Endothelial cell of umbilical vein (primary cell): ENCODE data around the gene CLEC4M. TPM values are rescaled to one million over a fixed set of nuclear protein-coding genes. Genes with fewer than 3 reads are reported as not detected.
A peak's percentile ranks its signal among the peaks of the same experiment; 100 is the strongest.

Source experiments
- BruUV-seq: library from RNA; stranded (reverse); fragments of 400-500 nt; replicated peaks from 2 replicates; lab custom pipeline; 2021; lab: Mats Ljungman, UMichigan
- CTCF ChIA-PET: fragments of 300-600, 350-600 bp; sonication (Branson Sonifier 250); formaldehyde crosslinking; loops from one replicate; lab custom pipeline; 2021; ENCODE audit warnings: antibody characterized with exemption, inconsistent platforms; lab: Charles Lee
- POLR2A ChIA-PET: fragments of 300-600, 350-600 bp; sonication (Branson Sonifier 250); formaldehyde crosslinking; loops from one replicate; lab custom pipeline; 2021; ENCODE audit warnings: antibody characterized with exemption, inconsistent platforms; lab: Charles Lee
- DNase-seq: peaks from one replicate; pipeline ENCODE4 v3.0.0-alpha.2; 2011; ENCODE audit warnings: low read depth, low spot score
- FAIRE-seq: peaks from 2 replicates; lab custom pipeline; 2011; peaks lifted over from hg19 to GRCh38; lab: Jason Lieb, UNC
- H2AFZ ChIP-seq: 2 replicates; pipeline ENCODE4 v1.6.0; 2012; ENCODE audit warnings: low read depth, low read length, control low read depth, inconsistent platforms
- H3K27ac ChIP-seq: 2 replicates; pipeline ENCODE4 v1.5.1; 2011; ENCODE audit warnings: low read depth, mild to moderate bottlenecking, control low read depth, low read length, moderate library complexity; ENCODE audit not compliant: insufficient read depth
- H3K27me3 ChIP-seq, 2 experiments: 2 replicates each; pipeline versions ENCODE4 v1.6.0 to v1.6.1; 2011; ENCODE audit warnings: low read length in 2 of 2, mixed read lengths in 1 of 2; ENCODE audit not compliant: control insufficient read depth in 2 of 2, insufficient read depth in 2 of 2
- H3K36me3 ChIP-seq, 2 experiments: 2 replicates in 1 of 2; 3 replicates in 1 of 2; pipeline ENCODE4 v1.5.1; 2011; ENCODE audit warnings: low read length in 2 of 2, mild to moderate bottlenecking in 1 of 2, moderate library complexity in 1 of 2; ENCODE audit not compliant: control insufficient read depth in 2 of 2, insufficient read depth in 2 of 2; ENCODE audit errors: extremely low read depth in 1 of 2
- H3K4me1 ChIP-seq: 3 replicates; pipeline ENCODE4 v1.5.1; 2011; ENCODE audit warnings: mild to moderate bottlenecking, low read length; ENCODE audit not compliant: control insufficient read depth, insufficient read depth; ENCODE audit errors: extremely low read depth
- H3K4me2 ChIP-seq: 2 replicates; pipeline ENCODE4 v1.6.1; 2011; ENCODE audit warnings: low read length, control low read depth, mixed read lengths; ENCODE audit not compliant: insufficient read depth
- H3K4me3 ChIP-seq, 3 experiments: fragments of 200-600 bp in 1 of 3; sonication (generic), shearing (Covaris generic) in 1 of 3; replicated peaks in 1 of 3; 2 replicates each; pipeline ENCODE4 v1.5.1; 2011 to 2016; ENCODE audit warnings: control low read depth in 3 of 3, low read length in 3 of 3, mild to moderate bottlenecking in 2 of 3, inconsistent platforms in 1 of 3, low read depth in 1 of 3, moderate library complexity in 1 of 3; ENCODE audit not compliant: insufficient read depth in 1 of 3
- H3K79me2 ChIP-seq: 2 replicates; pipeline ENCODE4 v1.6.0; 2012; ENCODE audit warnings: low read length, inconsistent platforms; ENCODE audit not compliant: control insufficient read depth, insufficient read depth
- H3K9ac ChIP-seq: replicated peaks from 2 replicates; pipeline ENCODE3; 2011; ENCODE audit warnings: low read length, control low read depth; ENCODE audit not compliant: insufficient read depth; ENCODE audit errors: extremely low read depth
- H3K9me1 ChIP-seq: replicated peaks from 3 replicates; pipeline ENCODE4 v1.6.0; 2011; ENCODE audit warnings: mild to moderate bottlenecking, low read length; ENCODE audit not compliant: control insufficient read depth, insufficient read depth; ENCODE audit errors: extremely low read depth
- H3K9me3 ChIP-seq: replicated peaks from 2 replicates; pipeline ENCODE4 v1.5.1; 2012; ENCODE audit warnings: low read length, inconsistent platforms; ENCODE audit not compliant: control insufficient read depth, insufficient read depth
- H4K20me1 ChIP-seq: replicated peaks from 2 replicates; pipeline ENCODE3; 2011; ENCODE audit warnings: mild to moderate bottlenecking, low read length; ENCODE audit not compliant: control insufficient read depth, insufficient read depth; ENCODE audit errors: extremely low read depth
- EZH2 ChIP-seq: IDR thresholded peaks from 2 replicates; pipeline ENCODE4 v1.6.1; 2012; ENCODE audit warnings: borderline replicate concordance, low read depth, mild to moderate bottlenecking, moderate library complexity, low read length, inconsistent platforms; ENCODE audit not compliant: severe bottlenecking
- FOS ChIP-seq: IDR thresholded peaks from 2 replicates; pipeline ENCODE4 v1.6.1; 2011; ENCODE audit warnings: mild to moderate bottlenecking, low read length, moderate library complexity, borderline replicate concordance; ENCODE audit not compliant: insufficient read depth
- GATA2 ChIP-seq: IDR thresholded peaks from 2 replicates; pipeline ENCODE4 v1.7.0; 2011; ENCODE audit warnings: low read depth, mild to moderate bottlenecking, moderate library complexity, mixed read lengths, low read length; ENCODE audit not compliant: insufficient read length, insufficient read depth
- JUN ChIP-seq: IDR thresholded peaks from 2 replicates; pipeline ENCODE4 v1.6.1; 2011; ENCODE audit warnings: borderline replicate concordance, low read depth; ENCODE audit not compliant: insufficient read length, insufficient read depth
- POLR2AphosphoS5 ChIP-seq: IDR thresholded peaks from 2 replicates; pipeline ENCODE4 v1.6.1; 2012; ENCODE audit warnings: low read depth, mild to moderate bottlenecking, control low read depth, low read length, moderate library complexity; ENCODE audit not compliant: insufficient read depth
- dilution Hi-C: fragments of 300-500 bp; cut with MboI; formaldehyde crosslinking; loops from one replicate; pipeline ENCODE4 v1.15.0; 2019; ENCODE audit warnings: low sequenced_read_pairs; ENCODE audit not compliant: extremely low pct_ligation_motif_present
- intact Hi-C: fragments of 100-400 bp; cut with micrococcal nuclease; formaldehyde crosslinking; loops from one replicate; pipeline ENCODE4 v1.10.0; 2022
- polyA plus RNA-seq, 4 experiments: library from polyadenylated mRNA; depleted of rRNA in 3 of 4; stranded (reverse) in 3 of 4; unstranded in 1 of 4; fragments of >200 nt; gene quantifications; 2 replicates each; pipeline versions ENCODE4 v1.2.1 to v1.2.3, GENCODE V29; 2011 to 2012; ENCODE audit warnings: missing spikeins in 1 of 4
- total RNA-seq: library from RNA; stranded (reverse); gene quantifications from 2 replicates; pipeline ENCODE4 v1.2.3, GENCODE V29; 2021

The CLEC4M gene
- total and polyA plus RNA-seq, 2 donors (not counting 3 experiments of a cell fraction or from before 2014, with no cell fraction given): 0.46 to 1.0 TPM

GRCh38 chr19:7729831-7730285 lies 33.2 kb upstream of the CLEC4M start:
- dilution Hi-C loops: no loop called here
- Histone ChIP-seq H3K9ac (no peak overlapping the region), H3K9me3 (no peaks in the 10 kb centered on the region), H3K36me3 (no peaks in the 10 kb centered on the region), H4K20me1 (no peaks in the 10 kb centered on the region), H3K27me3 (peaks cover 33 to 40% of the 10 kb centered on the region in 2 experiments), H3K27ac (no peak overlapping the region), H3K79me2 (no peaks in the 10 kb centered on the region), H3K4me2 (no peak overlapping the region), H3K9me1 (no peaks in the 10 kb centered on the region), H2AFZ (no peak overlapping the region), H3K4me3 (no peak overlapping the region), H3K4me1 (no peaks in the 10 kb centered on the region)
- CTCF ChIA-PET: interaction anchor here (1.1 kb wide), 1 partner anchor 49 kb away, joined by 3 read pairs; the partner anchor contains the start of gene TRAPPC5
- no peak for TF ChIP-seq FOS
- TF ChIP-seq EZH2: peak; percentile 22
- POLR2A ChIA-PET: no interaction called here
- no peak for DNase-seq
- intact Hi-C loops: no loop called here
- no peak for FAIRE-seq
- no TSS peak for BruUV-seq

DNA sequence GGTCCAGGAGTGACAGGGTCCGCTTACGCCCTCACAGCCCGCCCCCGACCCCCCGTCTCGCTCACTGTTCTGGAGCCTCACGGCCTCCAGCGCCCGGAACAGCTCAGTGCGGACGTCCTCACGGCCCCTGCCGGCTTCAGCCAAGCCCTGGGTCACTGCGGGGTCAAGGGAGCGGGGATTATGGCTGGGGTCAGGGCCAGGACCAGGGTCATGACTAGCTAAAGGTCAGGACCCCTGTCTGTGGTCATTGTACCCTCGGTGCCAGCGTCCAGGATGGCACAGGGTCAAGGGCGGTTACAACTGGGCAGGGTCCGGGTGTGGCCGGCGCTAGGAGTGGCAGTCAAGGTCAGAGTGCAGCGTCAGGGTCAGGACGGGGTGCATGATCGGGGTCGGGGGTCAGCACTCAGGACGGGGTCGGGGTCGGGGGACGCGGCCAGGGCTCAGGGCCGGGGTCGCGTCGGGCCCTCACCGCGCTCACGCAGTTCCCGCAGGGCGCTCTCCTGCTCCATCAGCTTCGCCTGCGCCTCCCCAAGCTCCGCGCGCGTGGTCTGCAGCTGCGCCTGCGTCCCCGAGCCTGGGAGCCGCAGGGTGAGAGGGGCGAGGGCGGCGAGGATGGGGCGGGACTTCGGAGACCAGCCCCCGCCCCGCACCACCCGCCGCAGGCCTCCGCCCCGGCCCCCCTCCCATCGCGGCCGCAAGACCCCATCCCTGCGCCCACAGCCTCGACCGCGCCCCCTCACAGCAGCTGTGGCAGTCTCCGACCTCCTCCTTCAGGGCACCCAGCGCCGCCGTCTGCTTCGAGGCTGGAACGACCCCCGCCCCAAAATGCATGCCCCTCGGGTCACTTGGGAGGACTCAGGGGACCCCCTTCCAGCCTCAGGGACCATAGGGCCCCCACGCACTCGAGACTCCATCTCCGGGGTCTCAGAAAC lies 32.5 kb upstream of the CLEC4M start:
- dilution Hi-C loops: no loop called here
- CTCF ChIA-PET: no interaction called here
- BruUV-seq: no TSS peak

More for the DNA sequence above, 32.5 kb upstream of the CLEC4M start:
- Histone ChIP-seq H3K4me1 (no peaks in the 10 kb centered on the region), H3K9me3 (no peaks in the 10 kb centered on the region), H3K79me2 (no peaks in the 10 kb centered on the region), H3K27ac (no peak overlapping the region), H3K9me1 (no peaks in the 10 kb centered on the region), H4K20me1 (no peaks in the 10 kb centered on the region), H2AFZ (no peak overlapping the region), H3K27me3 (peaks cover 33 to 40% of the 10 kb centered on the region in 2 experiments), H3K9ac (no peak overlapping the region), H3K36me3 (no peaks in the 10 kb centered on the region), H3K4me2 (no peak overlapping the region), H3K4me3 (no peak overlapping the region)
- POLR2A ChIA-PET: no interaction called here
- intact Hi-C loops: no loop called here
- no peak for DNase-seq
- TF ChIP-seq POLR2AphosphoS5: no peak
- TF ChIP-seq FOS: no peak
- no peak for TF ChIP-seq GATA2
- peak; percentile 16 for TF ChIP-seq EZH2
- no peak for TF ChIP-seq JUN
- no peak for FAIRE-seq
